ENCODE measurements around the gene PNLIPRP1. TPM values are rescaled to one million over a fixed set of nuclear protein-coding genes. Genes with fewer than 3 reads are reported as not detected.

The PNLIPRP1 gene
- total and polyA plus RNA-seq, 11 donors: 0.08 to 1.5 (median 0.53) TPM; not detected in 6

DNA sequence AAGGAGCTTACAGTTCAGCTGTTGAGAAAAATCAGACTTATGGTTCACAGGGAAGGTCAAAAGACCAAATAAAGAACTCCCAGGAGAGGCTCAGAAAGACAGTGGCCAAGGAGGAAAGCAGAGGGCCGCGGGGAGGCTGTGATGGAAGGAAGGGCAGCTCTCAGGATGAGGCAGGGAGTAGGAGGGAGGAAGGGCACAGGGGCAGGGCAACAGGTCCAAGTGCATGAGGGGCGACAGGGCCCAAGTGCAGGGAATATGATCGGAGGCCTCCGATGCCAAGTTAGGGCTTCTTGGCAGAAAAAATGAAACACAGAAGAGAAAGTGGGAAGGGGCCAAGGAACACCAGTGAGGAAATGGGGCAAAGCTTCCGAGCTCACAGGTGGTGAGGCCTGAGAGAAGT, 16.6 kb downstream of the PNLIPRP1 start:
- intact Hi-C loops (cut with DNase I): no loop called here
- TF ChIP-seq POLR2A (IDR thresholded peaks at IDR 0.05): no peak
- TF ChIP-seq, protein P1, sequence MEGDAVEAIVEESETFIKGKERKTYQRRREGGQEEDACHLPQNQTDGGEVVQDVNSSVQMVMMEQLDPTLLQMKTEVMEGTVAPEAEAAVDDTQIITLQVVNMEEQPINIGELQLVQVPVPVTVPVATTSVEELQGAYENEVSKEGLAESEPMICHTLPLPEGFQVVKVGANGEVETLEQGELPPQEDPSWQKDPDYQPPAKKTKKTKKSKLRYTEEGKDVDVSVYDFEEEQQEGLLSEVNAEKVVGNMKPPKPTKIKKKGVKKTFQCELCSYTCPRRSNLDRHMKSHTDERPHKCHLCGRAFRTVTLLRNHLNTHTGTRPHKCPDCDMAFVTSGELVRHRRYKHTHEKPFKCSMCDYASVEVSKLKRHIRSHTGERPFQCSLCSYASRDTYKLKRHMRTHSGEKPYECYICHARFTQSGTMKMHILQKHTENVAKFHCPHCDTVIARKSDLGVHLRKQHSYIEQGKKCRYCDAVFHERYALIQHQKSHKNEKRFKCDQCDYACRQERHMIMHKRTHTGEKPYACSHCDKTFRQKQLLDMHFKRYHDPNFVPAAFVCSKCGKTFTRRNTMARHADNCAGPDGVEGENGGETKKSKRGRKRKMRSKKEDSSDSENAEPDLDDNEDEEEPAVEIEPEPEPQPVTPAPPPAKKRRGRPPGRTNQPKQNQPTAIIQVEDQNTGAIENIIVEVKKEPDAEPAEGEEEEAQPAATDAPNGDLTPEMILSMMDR (IDR thresholded peaks at IDR 0.05): no peak
- H3K27ac ChIP-seq: no peak overlapping the region
- 68 to 71% (median 70%) methylated on average over 6 of the region's 6 CpGs for WGBS, 4 donors
- DNase-seq: no peak
- H3K4me3 ChIP-seq: no peak overlapping the region
- peaks cover 0 to 27% (median 4%) of the 10 kb centered on the region in 9 donors for H3K27me3 ChIP-seq
- H3K9me3 ChIP-seq: no peaks in the 10 kb centered on the region
- ATAC-seq: no peak
- peaks cover 0 to 7% (median 0%) of the 10 kb centered on the region in 12 donors for H3K4me1 ChIP-seq
- H3K36me3 ChIP-seq: no peaks in the 10 kb centered on the region

DNA sequence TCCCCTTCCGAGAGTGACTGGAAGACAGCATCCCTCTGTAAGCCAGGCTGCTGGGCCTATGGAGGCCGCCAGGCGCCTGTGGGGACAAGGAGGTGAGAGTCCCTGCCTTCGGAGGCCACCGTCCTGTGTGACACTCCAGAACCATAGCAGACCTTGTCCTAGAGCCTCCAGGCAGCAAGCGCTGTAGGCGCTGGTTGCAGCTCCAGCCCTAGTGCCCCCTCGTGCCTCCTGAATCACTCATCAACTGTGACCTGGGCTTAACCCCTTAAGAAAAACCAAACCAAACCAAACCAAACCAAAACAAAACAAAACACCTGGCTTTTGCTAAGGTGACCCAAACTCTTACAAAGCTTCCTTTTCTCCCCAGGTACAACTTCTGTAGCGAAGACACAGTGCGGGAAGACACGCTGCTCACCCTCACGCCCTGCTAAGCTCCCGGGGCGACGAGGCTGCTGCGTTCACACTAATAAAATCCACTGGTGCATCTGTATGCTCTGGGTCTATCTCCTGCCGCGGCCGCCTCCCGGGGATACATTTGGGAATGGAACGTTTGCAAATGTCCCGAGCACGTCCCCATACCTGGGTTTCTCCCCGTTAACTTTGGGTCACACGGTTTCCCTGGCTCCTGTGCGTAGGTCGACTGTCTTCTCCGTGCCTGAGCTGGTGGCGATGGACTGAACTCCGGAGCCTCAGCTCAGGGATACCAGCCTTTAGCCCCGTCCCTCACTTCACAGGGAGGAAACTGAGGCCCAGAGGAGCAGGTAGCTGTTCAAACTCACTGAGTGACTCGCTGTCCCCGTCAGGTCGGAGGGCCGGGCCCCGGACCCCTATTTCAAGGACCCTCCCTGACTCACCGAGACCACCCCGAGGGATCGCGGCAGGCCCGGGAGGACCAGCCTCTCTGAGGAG, 18.2 kb downstream of the PNLIPRP1 start:
- intact Hi-C loops (cut with DNase I): no loop called here
- H3K9me3 ChIP-seq: peaks cover 0 to 3% (median 0%) of the 10 kb centered on the region in 12 donors
- ATAC-seq (peak in 1 of 4 donors; percentile 34), DNase-seq (no peak)
- TF ChIP-seq, protein P1 (IDR thresholded peaks at IDR 0.05): no peak
- TF ChIP-seq POLR2A (IDR thresholded peaks at IDR 0.05): no peak
- peak overlapping the region in 10 of 12 donors; percentile 11 to 41 (median 34) for H3K4me3 ChIP-seq
- H3K27me3 ChIP-seq: peaks cover 0 to 22% (median 4%) of the 10 kb centered on the region in 9 donors
- peaks cover 0 to 7% (median 0%) of the 10 kb centered on the region in 12 donors for H3K4me1 ChIP-seq
- H3K36me3 ChIP-seq: no peaks in the 10 kb centered on the region
- no peak overlapping the region for H3K27ac ChIP-seq
- 28 to 50% (median 39%) methylated on average over 28 to 41 of the region's 41 CpGs for WGBS, 4 donors

DNA sequence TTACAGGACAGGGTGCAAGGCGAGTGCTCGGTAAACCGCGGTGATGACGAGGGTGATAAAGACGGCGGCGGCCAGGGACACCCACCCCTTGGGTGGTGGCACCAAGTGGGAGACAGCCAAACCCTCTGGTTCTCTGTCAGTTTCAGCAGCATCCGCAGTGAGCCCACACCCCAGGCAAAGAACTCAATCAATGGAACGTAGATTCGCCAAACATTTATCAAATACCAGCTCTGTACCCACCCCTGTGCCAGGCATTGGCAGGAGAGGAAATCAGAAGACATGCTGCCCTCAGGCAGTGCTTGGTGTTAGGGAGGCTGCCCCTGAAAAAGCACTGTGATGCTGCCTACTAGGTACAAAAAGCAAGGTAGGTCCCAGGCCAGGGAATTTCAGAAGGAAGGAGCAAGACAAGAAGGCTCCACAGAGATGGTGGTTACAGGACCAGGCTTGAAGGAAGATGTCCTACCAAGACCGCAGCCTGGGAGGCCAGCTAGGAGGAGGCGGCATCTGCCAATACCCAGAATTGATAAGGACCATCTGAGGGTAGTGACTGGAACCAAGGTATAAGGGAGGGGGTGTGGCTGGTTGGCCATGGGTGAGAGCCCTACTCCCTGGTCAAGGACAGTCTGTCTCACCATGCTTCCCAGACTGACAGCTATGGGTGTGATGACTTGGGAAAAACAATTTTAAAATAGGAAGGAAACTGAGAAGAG, 19.8 kb downstream of the PNLIPRP1 start:
- no peak for TF ChIP-seq POLR2A (IDR thresholded peaks at IDR 0.05)
- TF ChIP-seq, protein P1 (IDR thresholded peaks at IDR 0.05): no peak
- Histone ChIP-seq H3K36me3 (no peaks in the 10 kb centered on the region), H3K4me3 (no peak overlapping the region), H3K4me1 (peaks cover 0 to 7% (median 0%) of the 10 kb centered on the region in 12 donors), H3K27me3 (peaks cover 0 to 22% (median 4%) of the 10 kb centered on the region in 9 donors), H3K9me3 (peaks cover 0 to 3% (median 0%) of the 10 kb centered on the region in 12 donors), H3K27ac (no peak overlapping the region)
- WGBS, 4 donors: 95 to 98% (median 96%) methylated on average over 13 of the region's 13 CpGs
- intact Hi-C loops (cut with DNase I): no loop called here
- ATAC-seq (no peak), DNase-seq (no peak)

DNA sequence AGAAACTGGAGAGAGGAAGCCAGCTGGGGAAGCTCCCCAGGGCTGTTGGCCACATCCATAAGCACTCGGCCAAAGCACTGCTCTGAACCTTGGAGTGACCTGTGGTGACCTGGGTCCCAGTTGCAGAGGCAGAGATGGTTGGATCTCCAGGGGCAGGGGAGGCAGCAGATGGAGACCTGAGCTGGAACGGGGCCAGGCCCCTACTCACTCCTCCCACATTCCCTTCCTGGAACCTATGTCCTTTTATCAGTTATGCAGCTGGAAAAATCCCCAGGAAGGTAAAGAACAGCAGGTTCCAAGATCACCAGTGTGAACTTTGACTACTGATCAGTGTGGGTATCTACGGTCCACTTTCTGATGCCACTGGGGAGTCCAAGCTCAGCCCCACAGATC, 20.4 kb downstream of the PNLIPRP1 start:
- DNase-seq (no peak), ATAC-seq (no peak)
- 60 to 70% (median 61%) methylated on average over 2 to 3 of the region's 3 CpGs for WGBS, 4 donors
- intact Hi-C loops (cut with DNase I): no loop called here
- peaks cover 0 to 7% (median 0%) of the 10 kb centered on the region in 12 donors for H3K4me1 ChIP-seq
- no peak overlapping the region for H3K4me3 ChIP-seq
- H3K27ac ChIP-seq: no peak overlapping the region
- H3K36me3 ChIP-seq: no peaks in the 10 kb centered on the region
- TF ChIP-seq POLR2A (IDR thresholded peaks at IDR 0.05): no peak
- TF ChIP-seq, protein P1 (IDR thresholded peaks at IDR 0.05): no peak
- peaks cover 0 to 22% (median 4%) of the 10 kb centered on the region in 9 donors for H3K27me3 ChIP-seq
- peaks cover 0 to 3% (median 0%) of the 10 kb centered on the region in 12 donors for H3K9me3 ChIP-seq
